GM12873 (cell line): Measurements from ENCODE around the gene WT1.

Experiments used
- CTCF ChIP-seq: IDR thresholded peaks from 2 replicates; pipeline ENCODE4 v1.5.1; 2012; ENCODE audit warnings: low read depth, mild to moderate bottlenecking, moderate library complexity, low read length, control low read depth; ENCODE audit not compliant: insufficient read depth; ENCODE audit errors: missing control alignments

Gene WT1

DNA sequence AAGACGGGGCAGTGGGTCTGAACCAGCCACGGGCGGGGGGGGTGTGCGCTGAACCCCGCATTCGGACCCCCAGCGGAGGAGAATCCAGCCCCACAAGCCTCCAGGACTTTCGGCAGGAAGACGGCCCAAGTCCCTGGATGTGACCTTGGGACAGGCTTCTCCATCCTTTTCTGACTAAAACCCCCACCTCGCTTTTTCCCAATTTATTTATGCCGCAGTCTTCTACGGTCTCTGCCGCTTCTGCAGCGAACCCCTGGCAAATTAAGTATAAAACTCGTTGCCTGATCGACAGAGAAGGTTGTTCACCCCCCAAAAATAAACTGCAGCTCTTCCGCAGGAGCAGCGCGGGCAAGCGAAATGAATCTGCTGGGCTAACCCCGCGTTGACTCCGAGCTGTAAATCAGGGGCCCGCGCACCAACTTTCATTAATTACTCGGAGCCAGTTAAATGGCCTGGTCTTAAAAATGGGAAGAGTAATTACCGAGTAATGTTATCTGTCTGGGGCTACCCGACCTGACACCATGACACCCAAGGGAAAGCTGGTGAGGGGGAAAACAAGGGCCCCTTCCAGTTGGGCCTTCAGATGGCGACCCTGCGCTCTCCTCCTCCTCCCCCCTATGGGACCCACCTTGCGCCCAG lies 6.6 kb downstream of the WT1 start:
- no peak for TF ChIP-seq CTCF

DNA sequence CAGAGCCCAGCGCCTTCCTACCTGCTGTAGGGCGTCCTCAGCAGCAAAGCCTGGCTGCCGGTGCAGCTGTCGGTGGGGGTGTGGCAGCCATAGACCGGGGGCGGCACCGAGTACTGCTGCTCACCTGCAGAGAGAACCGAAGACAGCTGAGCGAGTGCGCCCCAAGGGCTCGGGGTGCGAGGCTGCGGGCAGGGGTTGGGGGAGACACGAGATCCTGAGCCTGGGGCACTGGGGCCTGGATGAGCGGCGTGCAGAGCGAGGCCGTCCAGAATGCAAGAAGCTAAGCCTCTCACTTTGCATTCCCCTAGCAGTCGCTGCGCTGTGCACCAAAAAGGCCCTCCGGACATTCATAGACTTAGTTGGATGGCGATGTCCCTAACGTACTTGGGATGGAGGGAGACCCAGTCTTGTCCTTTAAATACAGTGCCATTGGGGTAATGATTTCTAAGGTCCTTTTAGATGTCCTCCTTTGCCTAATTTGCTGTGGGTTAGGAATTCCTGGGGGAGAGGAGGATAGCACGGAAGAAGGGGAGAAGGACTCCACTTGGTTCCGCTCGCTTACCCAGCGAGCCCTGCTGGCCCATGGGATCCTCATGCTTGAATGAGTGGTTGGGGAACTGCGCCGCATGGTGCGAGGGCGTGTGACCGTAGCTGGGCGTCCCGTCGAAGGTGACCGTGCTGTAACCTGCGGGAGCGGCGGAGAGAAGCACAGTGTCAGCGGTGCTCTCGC lies 7.2 kb downstream of the WT1 start:
- TF ChIP-seq CTCF: no peak

GRCh38 chr11:32427616-32427934 lies 7.8 kb downstream of the WT1 start:
- no peak for TF ChIP-seq CTCF

DNA sequence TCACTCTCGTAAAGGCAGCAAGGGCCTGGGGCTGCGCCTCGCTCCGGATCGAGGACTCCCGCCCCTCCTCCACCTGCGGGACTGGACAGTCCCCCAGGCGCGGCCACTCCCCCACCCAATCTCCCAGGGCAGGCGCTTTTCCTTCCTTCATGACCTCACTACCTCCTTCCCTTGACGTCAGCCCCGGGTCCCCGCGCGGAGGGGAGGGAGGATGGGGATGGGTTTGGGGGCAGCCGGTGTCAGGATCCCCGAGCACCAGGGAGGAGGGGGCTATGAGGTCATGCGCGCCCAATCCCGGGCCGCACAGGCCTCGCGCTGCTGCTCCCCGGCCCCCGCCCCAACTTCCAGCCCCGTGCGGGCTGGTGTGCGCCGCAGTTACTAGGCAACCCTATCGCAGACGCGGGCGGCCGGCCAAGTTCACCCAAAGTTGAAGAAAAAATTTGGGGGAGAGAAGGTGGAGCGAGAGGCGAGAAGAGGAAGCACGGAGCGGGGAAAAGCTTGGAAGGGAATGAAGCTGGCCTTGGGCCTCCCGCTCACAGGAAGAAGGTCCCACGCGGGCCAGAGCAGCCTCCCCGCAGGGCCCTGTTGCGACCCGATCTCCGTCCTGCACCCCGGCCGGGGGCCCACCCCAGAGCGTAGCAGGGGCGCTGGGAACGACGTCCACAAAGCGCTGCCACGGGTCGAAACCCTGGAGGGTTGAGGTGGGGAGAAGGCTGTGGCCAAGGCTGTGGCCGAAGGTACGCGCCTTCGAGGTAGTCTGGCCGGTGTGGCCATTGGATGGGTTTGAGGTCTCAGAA lies 8.3 kb downstream of the WT1 start:
- TF ChIP-seq CTCF: no peak

- no peak for TF ChIP-seq CTCF
Observed at GRCh38 chr11:32426192-32426591, 9.1 kb downstream of the WT1 start.

- TF ChIP-seq CTCF: no peak
Observed at GRCh38 chr11:32425761-32426160, 9.6 kb downstream of the WT1 start.

DNA sequence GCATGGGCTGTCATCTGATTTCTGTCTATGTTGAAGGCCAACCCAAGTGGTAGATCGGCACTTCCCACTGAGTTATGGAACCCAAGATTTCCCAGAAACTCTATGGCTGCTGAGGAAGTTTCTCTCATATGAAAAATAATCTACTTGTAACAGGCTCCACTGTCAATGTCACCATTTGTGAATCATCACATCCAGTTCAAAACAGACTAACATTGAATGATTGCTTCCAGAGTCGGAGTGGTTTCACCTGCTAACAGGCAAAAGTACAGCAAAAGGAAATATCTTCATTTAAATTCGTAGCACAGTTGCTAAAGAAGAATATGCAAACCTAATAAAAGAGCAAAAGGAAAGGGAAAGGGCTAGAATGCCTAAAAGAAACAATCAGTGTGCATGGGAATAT lies 12.8 kb downstream of the WT1 start:
- TF ChIP-seq CTCF: no peak
